DMS114 treated with DMSO at 0.1 percent for 48 hours (cell line): ENCODE measurements around the gene LGR4.
A peak's percentile ranks its signal among the peaks of the same experiment; 100 is the strongest.
"Not testable (repeated sequence)": the region's sequence is repeated elsewhere in the genome, so short reads cannot be mapped to it uniquely, and the experiment has no call there.

Experiments used
- DNase-seq: peaks from one replicate; lab custom pipeline; 2025; ENCODE audit not compliant: unreplicated experiment; lab: John Stamatoyannopoulos, UW

LGR4 gene

GRCh38 chr11:27472398-27473016 lies at the start of gene LGR4:
LGR4 (minus strand) TSS chr11:27472790; CDS start chr11:27472302, 488 bp downstream.
- peak; percentile 79 for DNase-seq

GRCh38 chr11:27520226-27520625 lies 47.6 kb upstream of the LGR4 start:
- no peak for DNase-seq

GRCh38 chr11:27518518-27518917 lies 45.9 kb upstream of the LGR4 start:
- no peak for DNase-seq

- DNase-seq: not testable (repeated sequence)
Observed at GRCh38 chr11:27517490-27517889, 44.9 kb upstream of the LGR4 start.

- no peak for DNase-seq
Observed at GRCh38 chr11:27514558-27514957, 42.0 kb upstream of the LGR4 start.

GRCh38 chr11:27514076-27514475 lies 41.5 kb upstream of the LGR4 start:
- no peak for DNase-seq

GRCh38 chr11:27513389-27513788 lies 40.8 kb upstream of the LGR4 start:
- no peak for DNase-seq

- no peak for DNase-seq
Observed at GRCh38 chr11:27512238-27512637, 39.6 kb upstream of the LGR4 start.

GRCh38 chr11:27509908-27510307 lies 37.3 kb upstream of the LGR4 start:
- DNase-seq: no peak

GRCh38 chr11:27507557-27508322 lies 35.1 kb upstream of the LGR4 start:
- DNase-seq: no peak

- peak; percentile 77 for DNase-seq
Observed at GRCh38 chr11:27506200-27507182, 33.9 kb upstream of the LGR4 start, which contains the start of gene LIN7C. LIN7C (minus strand) TSS chr11:27506769; CDS start chr11:27506752, 17 bp downstream.

GRCh38 chr11:27505781-27506180 lies 33.2 kb upstream of the LGR4 start:
- no peak for DNase-seq

GRCh38 chr11:27504205-27504604 lies 31.6 kb upstream of the LGR4 start:
- no peak for DNase-seq

- DNase-seq: no peak
Observed at GRCh38 chr11:27501100-27501499, 28.5 kb upstream of the LGR4 start.

GRCh38 chr11:27497911-27498310 lies 25.3 kb upstream of the LGR4 start:
- no peak for DNase-seq

- peak; percentile 15 for DNase-seq
Observed at GRCh38 chr11:27497284-27497866, 24.8 kb upstream of the LGR4 start.

- no peak for DNase-seq
Observed at GRCh38 chr11:27496461-27496860, 23.9 kb upstream of the LGR4 start.

GRCh38 chr11:27495710-27496300 lies 23.2 kb upstream of the LGR4 start:
- DNase-seq: no peak

- DNase-seq: no peak
Observed at GRCh38 chr11:27489092-27489491, 16.5 kb upstream of the LGR4 start.

- no peak for DNase-seq
Observed at GRCh38 chr11:27487706-27488105, 15.1 kb upstream of the LGR4 start.
